ENCODE measurements around the gene COL9A1.

DNA sequence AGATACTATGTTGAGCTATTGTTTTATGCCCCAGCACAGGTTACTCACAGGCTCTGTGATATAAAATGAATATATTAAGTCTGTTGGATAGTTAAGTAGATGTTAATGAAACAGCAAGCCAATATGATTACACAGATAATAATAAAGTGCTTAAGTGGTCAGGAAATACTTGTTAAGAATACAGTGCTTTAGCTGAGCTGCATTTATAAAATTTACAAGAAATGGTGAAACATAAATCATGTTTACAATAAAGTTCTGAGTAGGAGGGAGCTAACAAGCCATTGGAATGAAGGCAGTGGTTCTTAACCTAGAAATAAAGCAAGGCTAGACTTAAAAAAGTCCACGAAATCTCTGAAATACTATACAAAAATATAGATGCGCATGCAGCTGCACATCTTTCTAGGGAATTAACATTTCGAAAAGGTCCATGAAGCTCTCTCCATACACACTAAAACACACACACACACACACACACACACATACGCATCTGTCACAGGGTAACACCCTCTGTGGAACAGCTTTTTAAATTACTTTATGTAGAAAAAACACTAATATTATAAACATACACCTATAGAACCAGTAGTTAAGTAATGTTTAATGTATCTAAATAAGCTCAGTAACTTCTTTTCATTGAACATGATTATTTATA lies 87.3 kb downstream of the COL9A1 start:
- TF ChIP-seq POLR2AphosphoS5 (IDR thresholded peaks at IDR 0.05; ENCODE audit: low read depth, low read length) (no peak), POLR2A (IDR thresholded peaks at IDR 0.05; ENCODE audit: low read depth, low read length) (no peak), TAF1 (IDR thresholded peaks at IDR 0.05; ENCODE audit: low read depth, low read length) (no peak)
